Spleen (tissue), 11 donors: ENCODE measurements around the gene SSBP3. TPM values are rescaled to one million over a fixed set of nuclear protein-coding genes. Genes with fewer than 3 reads are reported as not detected.

Experiments used
- DNase-seq: peaks from one replicate; pipeline ENCODE4 v3.0.0-alpha.2; 2020
- H3K27ac ChIP-seq, 8 donors: fragments of 200-600 bp; sonication (generic) in 7 of 8; 1 replicate in 4 of 8; 2 replicates in 4 of 8; pipeline versions ENCODE4 v1.5.0 to v1.8.0; 2016 to 2021; ENCODE audit warnings: inconsistent platforms in 4 of 8, mild to moderate bottlenecking in 4 of 8, moderate library complexity in 1 of 8
- H3K27me3 ChIP-seq, 7 donors: fragments of 200-600 bp; sonication (generic) in 6 of 7; replicated peaks in 1 of 7; 1 replicate in 4 of 7; 2 replicates in 3 of 7; pipeline versions ENCODE4 v1.5.0 to v1.8.0; 2016 to 2021; ENCODE audit warnings: inconsistent platforms in 3 of 7, mild to moderate bottlenecking in 1 of 7
- H3K36me3 ChIP-seq, 6 donors: fragments of 200-600 bp; sonication (generic) in 5 of 6; 1 replicate in 4 of 6; 2 replicates in 2 of 6; pipeline versions ENCODE4 v1.5.0 to v1.8.0; 2016 to 2021; ENCODE audit warnings: inconsistent platforms in 2 of 6
- H3K4me1 ChIP-seq, 6 donors: fragments of 200-600 bp; sonication (generic) in 5 of 6; 1 replicate in 3 of 6; 2 replicates in 3 of 6; pipeline versions ENCODE4 v1.5.0 to v1.8.0; 2016 to 2021; ENCODE audit warnings: inconsistent platforms in 3 of 6
- H3K4me3 ChIP-seq, 8 donors: fragments of 200-600 bp; sonication (generic) in 7 of 8; 1 replicate in 4 of 8; 2 replicates in 4 of 8; pipeline versions ENCODE4 v1.5.0 to v1.8.0; 2016 to 2021; ENCODE audit warnings: inconsistent platforms in 4 of 8, mild to moderate bottlenecking in 4 of 8, moderate library complexity in 2 of 8
- H3K9me3 ChIP-seq, 8 donors: fragments of 200-600 bp; sonication (generic) in 7 of 8; 1 replicate in 4 of 8; 2 replicates in 4 of 8; pipeline versions ENCODE4 v1.5.0 to v1.8.0; 2016 to 2021; ENCODE audit warnings: inconsistent platforms in 4 of 8
- CTCF ChIP-seq, 11 experiments: fragments of 200-600 bp in 7 of 11; fragments of 450-650 bp in 4 of 11; sonication (generic) in 4 of 11; IDR thresholded peaks in 8 of 11; conservative IDR thresholded peaks in 3 of 11; 1 replicate in 7 of 11; 2 replicates in 4 of 11; pipeline versions ENCODE4 v1.4.0 to v1.8.0; 2016 to 2021; ENCODE audit warnings: antibody characterized with exemption in 11 of 11, inconsistent platforms in 4 of 11, mild to moderate bottlenecking in 1 of 11
- POLR2A ChIP-seq, 3 donors: fragments of 450-650 bp; IDR thresholded peaks; one replicate each; pipeline ENCODE4 v1.5.1; 2017; ENCODE audit warnings: antibody characterized with exemption in 3 of 3, mild to moderate bottlenecking in 1 of 3
- POLR2AphosphoS5 ChIP-seq, 3 donors: sonication (generic); formaldehyde crosslinking; IDR thresholded peaks; one replicate each; pipeline ENCODE4 v1.5.1; 2017; ENCODE audit warnings: antibody characterized with exemption in 3 of 3
- WGBS, 5 donors: extraction: QIAGEN DNeasy Blood & Tissue Kit in 3 of 5; methylation state at CpG; one replicate each; pipeline versions ENCODE4 v1.1.5 to v1.1.7; 2013 to 2018; 5-methylcytosine and 5-hydroxymethylcytosine counted together
- intact Hi-C: fragments of 100-400 bp; cut with DNase I; formaldehyde crosslinking; loops from one replicate; pipeline ENCODE4 v1.15.0; 2023; ENCODE audit warnings: low total_unique reads
- polyA plus RNA-seq, 3 donors: library from polyadenylated mRNA; stranded (reverse); fragments of 200-250 nt; gene quantifications; one replicate each; pipeline ENCODE4 v1.2.1, GENCODE V29; 2013
- total RNA-seq, 7 donors: library from RNA; depleted of rRNA in 3 of 7; stranded (reverse); fragments of >200 nt in 3 of 7; fragmentation: NEBNext Ultra II Directional in 4 of 7; extraction: Animal tissue kit (Norgen Biotek cat#: 25700) in 4 of 7; gene quantifications; one replicate each; pipeline versions ENCODE4 v1.1.0 to v1.2.1, GENCODE V29; 2016 to 2021
- donor health status: healthy with polysubstance abuse.
- donor health status: DM: no; HTN: no; CAD: no; lungs with moderate emphysema.
- donor health status: DM: no; HTN: no; CAD: no.
- donor health status: Bipolar disorder and iron deficiency.
- donor health status: healthy.
- donor health status: DM: no; HTN: no; CAD: no.
- donor health status: DM: yes; HTN: yes; CAD: no.

SSBP3 gene
- total and polyA plus RNA-seq, 10 donors = 14.4 to 73.5 (median 26.3) TPM

GRCh38 chr1:54400329-54400728, 5.9 kb downstream of the SSBP3 start:
- no peak overlapping the region for H3K27ac ChIP-seq
- no peaks in the 10 kb centered on the region for H3K9me3 ChIP-seq
- DNase-seq = no peak
- no peak for TF ChIP-seq POLR2A (IDR thresholded peaks at IDR 0.05)
- TF ChIP-seq CTCF (IDR thresholded peaks at IDR 0.05 in 8 of 11, conservative IDR thresholded peaks at IDR 0.05 in 3 of 11) = no peak
- H3K27me3 ChIP-seq = peaks cover 0 to 12% (median 0%) of the 10 kb centered on the region in 7 donors
- WGBS, 5 donors = 51 to 72% (median 56%) methylated on average over 2 of the region's 2 CpGs
- intact Hi-C loops = no loop called here
- no peak overlapping the region for H3K4me3 ChIP-seq
- peaks cover 12 to 79% (median 59%) of the 10 kb centered on the region in 6 donors for H3K4me1 ChIP-seq
- H3K36me3 ChIP-seq = peaks cover 0 to 69% (median 31%) of the 10 kb centered on the region in 6 donors

GRCh38 chr1:54399765-54400164, 6.4 kb downstream of the SSBP3 start:
- Histone ChIP-seq H3K9me3 (no peaks in the 10 kb centered on the region), H3K27me3 (peaks cover 0 to 6% (median 0%) of the 10 kb centered on the region in 7 donors), H3K4me3 (no peak overlapping the region), H3K36me3 (peaks cover 0 to 75% (median 31%) of the 10 kb centered on the region in 6 donors), H3K4me1 (peaks cover 12 to 78% (median 56%) of the 10 kb centered on the region in 6 donors), H3K27ac (no peak overlapping the region)
- DNase-seq = no peak
- intact Hi-C loops = loop anchor here (10.0 kb wide), 1 partner anchor 85 kb away; no protein-coding TSS in a partner anchor
- TF ChIP-seq POLR2AphosphoS5 (IDR thresholded peaks at IDR 0.05) (no peak), POLR2A (IDR thresholded peaks at IDR 0.05) (no peak)
- WGBS, 5 donors = 93 to 97% (median 95%) methylated on average over 4 of the region's 4 CpGs

- no peak for TF ChIP-seq POLR2A (IDR thresholded peaks at IDR 0.05)
- TF ChIP-seq CTCF (IDR thresholded peaks at IDR 0.05 in 8 of 11, conservative IDR thresholded peaks at IDR 0.05 in 3 of 11) = no peak
- TF ChIP-seq POLR2AphosphoS5 (IDR thresholded peaks at IDR 0.05) = no peak
- intact Hi-C loops = loop anchor here (10.0 kb wide), 1 partner anchor 84 kb away; no protein-coding TSS in a partner anchor
- WGBS, 5 donors = 86 to 93% (median 89%) methylated on average over 9 of the region's 9 CpGs
These were observed 7.1 kb downstream of the SSBP3 start for GRCh38 chr1:54398963-54399528.

GRCh38 chr1:54397980-54398379, 8.2 kb downstream of the SSBP3 start:
- intact Hi-C loops = loop anchor here (10.0 kb wide), 1 partner anchor 83 kb away; no protein-coding TSS in a partner anchor
- Histone ChIP-seq H3K36me3 (peaks cover 0 to 91% (median 32%) of the 10 kb centered on the region in 6 donors), H3K9me3 (no peaks in the 10 kb centered on the region), H3K27ac (peak overlapping the region in 2 of 8 donors; percentile 32 to 51), H3K27me3 (no peaks in the 10 kb centered on the region), H3K4me3 (no peak overlapping the region), H3K4me1 (peaks cover 4 to 75% (median 43%) of the 10 kb centered on the region in 6 donors)
- DNase-seq = no peak
- no peak for TF ChIP-seq POLR2AphosphoS5 (IDR thresholded peaks at IDR 0.05)
- no peak for TF ChIP-seq POLR2A (IDR thresholded peaks at IDR 0.05)
- no peak for TF ChIP-seq CTCF (IDR thresholded peaks at IDR 0.05 in 8 of 11, conservative IDR thresholded peaks at IDR 0.05 in 3 of 11)
- WGBS, 5 donors = 80 to 91% (median 88%) methylated on average over 3 of the region's 3 CpGs

More at GRCh38 chr1:54398963-54399528, 7.1 kb downstream of the SSBP3 start:
- Histone ChIP-seq H3K27ac (no peak overlapping the region), H3K9me3 (no peaks in the 10 kb centered on the region), H3K4me1 (peaks cover 6 to 77% (median 52%) of the 10 kb centered on the region in 6 donors), H3K27me3 (no peaks in the 10 kb centered on the region), H3K36me3 (peaks cover 0 to 80% (median 31%) of the 10 kb centered on the region in 6 donors), H3K4me3 (no peak overlapping the region)
- DNase-seq = peak; percentile 32
